Amygdala (tissue), 56 donors: ENCODE results near the gene MAP3K14.

Experiments used
- DNase-seq, 56 donors: peaks; one replicate each; lab custom pipeline; 2025; lab: John Stamatoyannopoulos, UW

The MAP3K14 gene

GRCh38 chr17:45227926-45228762 is 88.7 kb downstream of the MAP3K14 start:
- no peak for DNase-seq

GRCh38 chr17:45227101-45227925 is 89.5 kb downstream of the MAP3K14 start:
- no peak for DNase-seq

DNA sequence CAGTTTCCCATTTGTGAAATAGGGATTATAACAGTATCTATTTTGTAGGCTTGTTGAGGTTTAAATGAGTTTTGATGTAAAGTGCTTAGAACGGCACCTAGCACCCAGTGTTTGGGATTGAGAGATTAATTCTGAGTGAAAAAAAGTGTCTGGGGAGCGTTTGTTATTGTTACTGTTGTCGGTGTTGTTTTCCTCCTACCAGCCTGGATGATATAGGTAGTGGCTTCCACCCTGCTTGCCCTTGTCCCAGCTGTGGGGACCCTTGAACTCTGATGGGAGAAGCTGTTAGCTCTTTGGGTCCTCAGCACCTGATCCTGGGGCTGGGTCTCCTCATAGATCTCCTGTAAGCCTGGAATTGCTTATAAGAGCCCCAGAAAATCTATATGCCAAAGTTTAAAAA is 90.2 kb downstream of the MAP3K14 start:
- no peak for DNase-seq

DNA sequence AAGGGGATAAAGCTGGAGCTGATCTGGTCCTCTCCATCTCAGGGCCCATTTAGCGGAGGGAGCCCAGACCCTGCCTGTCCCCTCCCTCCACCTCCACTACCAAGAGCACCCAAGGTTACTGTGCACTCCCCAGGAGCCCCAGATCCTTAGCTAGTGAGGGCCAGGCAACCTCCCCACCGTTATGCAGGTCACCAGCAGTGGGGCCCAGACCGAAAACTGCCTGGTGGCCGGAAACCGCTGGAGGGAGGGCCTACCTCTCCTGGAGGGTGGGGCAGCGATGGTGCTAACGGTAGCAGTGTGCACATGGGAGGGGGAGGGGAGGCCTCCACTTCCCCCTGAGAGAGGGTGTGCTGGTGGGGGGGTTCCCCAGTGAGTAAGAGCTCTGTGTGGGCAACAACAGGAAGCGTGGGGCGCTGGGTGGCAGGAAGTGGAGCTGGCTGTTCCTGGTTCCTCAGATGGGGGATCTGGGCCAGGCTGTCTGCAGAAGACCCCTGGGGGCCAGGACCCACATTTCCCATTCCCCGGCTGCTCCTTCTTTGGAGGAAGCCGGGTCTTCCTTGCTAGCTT is 90.8 kb downstream of the MAP3K14 start:
- DNase-seq: peak in 33 of 56 donors; percentile 13 to 62 (median 38)

- no peak for DNase-seq
Measured at GRCh38 chr17:45225051-45225700, 91.6 kb downstream of the MAP3K14 start.

DNA sequence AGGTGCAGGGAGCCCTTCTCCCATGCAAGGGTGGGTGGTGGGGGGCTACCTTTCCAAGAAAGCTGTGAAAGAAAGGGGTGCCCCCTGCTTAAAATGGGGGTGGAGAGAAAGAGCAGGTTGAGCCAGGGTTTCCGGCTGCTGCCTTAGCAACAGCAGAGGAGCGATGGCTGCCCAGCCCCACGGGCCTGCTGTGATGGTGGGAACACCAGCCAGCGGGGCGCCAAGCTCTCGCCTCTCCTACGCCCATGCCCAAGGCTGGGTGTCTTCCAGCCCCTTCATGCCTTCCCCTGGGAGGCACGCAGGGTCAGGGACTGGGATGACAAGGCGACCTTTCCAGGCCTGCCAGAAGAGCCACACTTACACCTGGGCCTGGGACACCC is 92.2 kb downstream of the MAP3K14 start:
- DNase-seq: no peak

GRCh38 chr17:45223539-45224528 is 93.0 kb downstream of the MAP3K14 start:
- DNase-seq: no peak

DNA sequence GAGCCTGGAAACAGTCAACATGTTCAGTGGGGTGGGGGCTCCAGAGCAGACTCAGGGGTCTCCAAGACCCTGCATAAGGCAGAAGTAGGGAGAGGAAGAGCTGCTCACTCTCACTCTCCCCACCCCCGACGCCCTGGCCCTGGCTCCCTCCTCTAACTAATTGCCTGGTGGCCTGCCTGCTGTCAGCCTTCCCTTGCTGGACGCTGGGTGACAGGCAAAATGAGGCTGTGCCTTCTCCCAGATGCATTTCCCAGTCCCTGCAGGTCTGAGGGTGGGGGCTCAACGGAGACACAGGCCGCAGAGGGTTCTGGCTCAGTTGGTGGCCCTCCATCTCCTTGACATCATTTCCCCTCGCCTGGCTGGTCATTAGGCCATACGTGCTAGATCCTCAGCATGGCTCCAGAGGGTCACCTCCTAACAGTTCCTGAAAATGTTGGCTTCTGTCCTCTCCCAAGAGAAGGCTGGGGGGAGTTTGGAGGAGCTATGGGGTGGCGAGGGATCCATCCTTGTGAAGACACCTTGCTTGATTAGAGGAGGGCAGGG is 93.8 kb downstream of the MAP3K14 start:
- DNase-seq: no peak

DNA sequence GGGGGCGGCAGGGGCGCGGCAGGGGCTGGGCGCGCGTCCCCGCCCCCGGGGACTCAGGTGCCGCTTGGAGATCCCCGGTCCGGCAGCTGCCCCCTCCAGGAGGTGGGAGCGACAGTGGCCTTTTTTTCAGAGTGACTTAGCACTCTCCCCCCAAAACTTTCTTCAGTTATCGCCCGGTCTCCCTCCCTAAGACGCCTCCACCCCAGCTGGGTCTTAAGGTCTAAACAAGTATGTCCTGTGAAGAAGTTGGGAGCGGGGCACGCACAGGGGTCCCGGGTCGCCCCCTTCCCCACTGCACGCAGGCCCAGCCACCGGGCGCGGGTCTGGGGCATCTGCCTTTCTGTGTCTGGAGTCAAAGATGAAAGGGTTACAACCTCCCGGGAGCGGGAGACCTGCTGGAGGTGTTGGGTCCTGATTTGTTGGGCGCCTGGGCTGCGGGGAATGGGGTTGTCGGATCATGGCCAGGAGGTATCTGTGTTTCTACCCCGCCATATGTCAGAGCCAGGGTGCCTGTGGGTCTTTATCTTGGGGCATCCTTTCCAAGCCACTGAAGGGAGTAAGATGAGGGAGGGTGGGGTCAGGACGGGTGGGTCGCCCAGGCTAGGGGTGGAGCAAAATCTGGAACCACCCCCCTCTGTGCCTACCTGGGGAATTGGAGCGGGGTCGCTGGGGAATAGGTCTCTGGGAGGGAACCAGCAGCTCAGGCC is 94.4 kb downstream of the MAP3K14 start:
- DNase-seq: no peak

DNA sequence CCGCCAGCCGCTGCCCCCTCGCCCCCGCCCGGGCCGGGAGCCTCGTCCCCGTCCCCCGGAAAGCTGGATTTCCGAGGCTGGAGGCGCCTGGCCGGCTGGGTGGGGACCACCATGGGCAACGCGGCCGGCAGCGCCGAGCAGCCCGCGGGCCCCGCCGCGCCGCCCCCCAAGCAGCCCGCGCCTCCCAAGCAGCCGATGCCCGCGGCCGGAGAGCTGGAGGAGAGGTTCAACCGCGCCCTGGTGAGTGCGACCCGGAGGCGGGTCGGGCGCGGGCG is 94.9 kb downstream of the MAP3K14 start:
- no peak for DNase-seq

GRCh38 chr17:45221081-45222013 is 95.5 kb downstream of the MAP3K14 start, which contains the start of gene FMNL1:
FMNL1 (plus strand) TSS chr17:45221885; CDS start chr17:45222125, 240 bp downstream.
- DNase-seq: peak in 1 of 56 donors; percentile 42

- DNase-seq: no peak
Measured at GRCh38 chr17:45220079-45220478, 96.7 kb downstream of the MAP3K14 start.

GRCh38 chr17:45218895-45219661 is 97.7 kb downstream of the MAP3K14 start:
- DNase-seq: peak in 53 of 56 donors; percentile 27 to 96 (median 63)
